HCT116 (cell line): Measurements from ENCODE around the gene DIP2A.

Experiments used
- CTCF ChIP-seq, 3 experiments: fragments of 200-600 bp in 1 of 3; sonication (generic) in 1 of 3; IDR thresholded peaks in 2 of 3; conservative IDR thresholded peaks in 1 of 3; 2 replicates each; pipeline ENCODE4 v1.5.1; 2012 to 2017; ENCODE audit warnings: low read depth in 2 of 3, low read length in 2 of 3, antibody characterized with exemption in 1 of 3, borderline replicate concordance in 1 of 3, control low read depth in 1 of 3, mild to moderate bottlenecking in 1 of 3, mixed read lengths in 1 of 3, mixed run types in 1 of 3, moderate library complexity in 1 of 3; ENCODE audit not compliant: insufficient read depth in 1 of 3
- EZH2 ChIP-seq: fragments of 200-600 bp; sonication (generic); IDR thresholded peaks from 2 replicates; pipeline ENCODE4 v1.6.1; 2017; ENCODE audit warnings: antibody characterized with exemption, mixed run types
- POLR2A ChIP-seq: IDR thresholded peaks from 2 replicates; pipeline ENCODE4 v1.7.0; 2011; ENCODE audit warnings: borderline replicate concordance; ENCODE audit not compliant: insufficient read depth, insufficient read length; ENCODE audit errors: extremely low read depth
- POLR2AphosphoS5 ChIP-seq: IDR thresholded peaks from 2 replicates; pipeline ENCODE4 v1.6.1; 2011; ENCODE audit warnings: mild to moderate bottlenecking, low read depth, low read length, moderate library complexity
- RAD21 ChIP-seq: IDR thresholded peaks from 2 replicates; pipeline ENCODE4 v1.6.1; 2012; ENCODE audit warnings: low read depth, mild to moderate bottlenecking
- TCF7L2 ChIP-seq: IDR thresholded peaks from 2 replicates; pipeline ENCODE4 v1.7.0; 2011; ENCODE audit warnings: borderline replicate concordance, inconsistent platforms; ENCODE audit not compliant: insufficient read depth, insufficient read length; ENCODE audit errors: extremely low read depth
- ZNF274 ChIP-seq: fragments of 200-500 bp; sonication (Bioruptor generic); IDR thresholded peaks from 2 replicates; pipeline ENCODE4 v1.6.1; 2014; ENCODE audit warnings: mild to moderate bottlenecking, low read depth, low read length, inconsistent platforms

- TF ChIP-seq POLR2A: no peak
- TF ChIP-seq ZNF274: no peak
- no peak for TF ChIP-seq RAD21
- TF ChIP-seq CTCF (IDR thresholded peaks at IDR 0.05 in 2 of 3, conservative IDR thresholded peaks at IDR 0.05 in 1 of 3; ENCODE audit: borderline replicate concordance in 1 of 3, insufficient read depth in 1 of 3, low read depth in 2 of 3, low read length in 2 of 3): no peak
- no peak for TF ChIP-seq EZH2
- no peak for TF ChIP-seq TCF7L2
- TF ChIP-seq POLR2AphosphoS5: no peak
These were observed 48.9 kb downstream of the DIP2A start for GRCh38 chr21:46507562-46507961.
